HG03432 (cell line): ENCODE results near the gene CSTA.

ENCODE experiments used
- ATAC-seq: cut with Tn5 transposase; IDR thresholded peaks from one replicate; pipeline ENCODE4 v1.9.1; 2021; ENCODE audit warnings: mild to moderate bottlenecking, moderate library complexity; ENCODE audit not compliant: unreplicated experiment

The CSTA gene, protein sequence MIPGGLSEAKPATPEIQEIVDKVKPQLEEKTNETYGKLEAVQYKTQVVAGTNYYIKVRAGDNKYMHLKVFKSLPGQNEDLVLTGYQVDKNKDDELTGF

DNA sequence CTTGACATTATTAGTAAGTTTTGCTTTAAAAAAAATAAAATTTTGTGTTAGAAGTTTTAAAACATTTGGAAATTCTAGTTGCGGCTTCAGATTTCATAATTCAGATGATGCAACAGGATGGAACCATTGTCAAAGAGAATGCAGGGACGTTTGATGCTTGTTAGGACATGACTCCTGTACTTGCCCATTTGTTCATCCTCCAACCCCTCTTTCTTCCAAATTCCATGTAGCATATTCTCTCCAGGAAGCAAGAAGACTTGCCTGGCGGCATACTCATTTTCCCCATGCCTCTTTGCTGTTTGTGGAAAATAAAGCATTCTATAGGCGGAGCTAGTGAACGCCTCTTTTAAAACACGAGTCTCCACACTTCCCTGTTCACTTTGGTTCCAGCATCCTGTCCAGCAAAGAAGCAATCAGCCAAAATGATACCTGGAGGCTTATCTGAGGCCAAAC is at the start of gene CSTA:
CSTA (plus strand) TSS at position 378 of the 453 bp plus-strand sequence; CDS start at position 423, 45 bp downstream.
- ATAC-seq: no peak

DNA sequence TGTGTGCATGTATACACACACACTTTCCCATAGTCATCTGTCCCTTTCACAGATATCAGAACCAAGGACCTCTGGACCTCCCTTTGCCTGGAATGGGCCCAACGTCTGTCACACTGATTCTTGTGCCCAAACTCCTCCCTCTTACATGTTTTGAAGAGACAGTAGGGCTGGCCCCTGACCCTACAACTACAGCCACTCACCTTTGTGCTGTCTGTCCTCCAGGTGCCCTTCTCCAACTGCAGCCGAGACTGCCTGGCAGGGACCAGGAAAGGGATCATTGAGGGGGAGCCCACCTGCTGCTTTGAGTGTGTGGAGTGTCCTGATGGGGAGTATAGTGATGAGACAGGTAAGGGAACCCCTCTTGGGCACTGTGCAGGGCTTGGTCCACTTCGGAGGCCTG is 43.2 kb upstream of the CSTA start:
- no peak for ATAC-seq

DNA sequence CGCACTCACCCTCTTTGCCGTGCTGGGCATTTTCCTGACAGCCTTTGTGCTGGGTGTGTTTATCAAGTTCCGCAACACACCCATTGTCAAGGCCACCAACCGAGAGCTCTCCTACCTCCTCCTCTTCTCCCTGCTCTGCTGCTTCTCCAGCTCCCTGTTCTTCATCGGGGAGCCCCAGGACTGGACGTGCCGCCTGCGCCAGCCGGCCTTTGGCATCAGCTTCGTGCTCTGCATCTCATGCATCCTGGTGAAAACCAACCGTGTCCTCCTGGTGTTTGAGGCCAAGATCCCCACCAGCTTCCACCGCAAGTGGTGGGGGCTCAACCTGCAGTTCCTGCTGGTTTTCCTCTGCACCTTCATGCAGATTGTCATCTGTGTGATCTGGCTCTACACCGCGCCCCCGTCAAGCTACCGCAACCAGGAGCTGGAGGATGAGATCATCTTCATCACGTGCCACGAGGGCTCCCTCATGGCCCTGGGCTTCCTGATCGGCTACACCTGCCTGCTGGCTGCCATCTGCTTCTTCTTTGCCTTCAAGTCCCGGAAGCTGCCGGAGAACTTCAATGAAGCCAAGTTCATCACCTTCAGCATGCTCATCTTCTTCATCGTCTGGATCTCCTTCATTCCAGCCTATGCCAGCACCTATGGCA is 41.1 kb upstream of the CSTA start:
- ATAC-seq: no peak

DNA sequence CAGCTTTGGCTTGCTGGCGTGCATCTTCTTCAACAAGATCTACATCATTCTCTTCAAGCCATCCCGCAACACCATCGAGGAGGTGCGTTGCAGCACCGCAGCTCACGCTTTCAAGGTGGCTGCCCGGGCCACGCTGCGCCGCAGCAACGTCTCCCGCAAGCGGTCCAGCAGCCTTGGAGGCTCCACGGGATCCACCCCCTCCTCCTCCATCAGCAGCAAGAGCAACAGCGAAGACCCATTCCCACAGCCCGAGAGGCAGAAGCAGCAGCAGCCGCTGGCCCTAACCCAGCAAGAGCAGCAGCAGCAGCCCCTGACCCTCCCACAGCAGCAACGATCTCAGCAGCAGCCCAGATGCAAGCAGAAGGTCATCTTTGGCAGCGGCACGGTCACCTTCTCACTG is 40.6 kb upstream of the CSTA start:
- ATAC-seq: no peak

DNA sequence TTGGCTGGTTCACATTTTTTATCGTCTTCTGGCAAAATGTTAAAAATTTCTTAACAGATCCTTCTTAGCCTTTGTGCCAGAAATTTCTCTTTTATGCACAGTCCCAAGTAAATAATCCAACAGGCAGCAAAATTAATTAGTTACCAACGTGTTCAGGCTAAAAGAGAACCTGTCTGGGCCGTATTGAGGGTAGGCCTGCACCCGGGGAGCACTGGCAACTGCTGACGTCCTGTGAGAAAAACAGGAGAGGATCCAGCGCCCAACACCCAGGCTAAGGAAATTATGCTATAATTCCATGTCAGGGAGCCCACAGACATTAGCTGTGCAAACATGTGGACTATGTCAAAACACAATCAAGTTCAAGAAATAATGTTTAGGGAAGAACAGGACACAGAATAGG is 30.7 kb upstream of the CSTA start:
- ATAC-seq: no peak

DNA sequence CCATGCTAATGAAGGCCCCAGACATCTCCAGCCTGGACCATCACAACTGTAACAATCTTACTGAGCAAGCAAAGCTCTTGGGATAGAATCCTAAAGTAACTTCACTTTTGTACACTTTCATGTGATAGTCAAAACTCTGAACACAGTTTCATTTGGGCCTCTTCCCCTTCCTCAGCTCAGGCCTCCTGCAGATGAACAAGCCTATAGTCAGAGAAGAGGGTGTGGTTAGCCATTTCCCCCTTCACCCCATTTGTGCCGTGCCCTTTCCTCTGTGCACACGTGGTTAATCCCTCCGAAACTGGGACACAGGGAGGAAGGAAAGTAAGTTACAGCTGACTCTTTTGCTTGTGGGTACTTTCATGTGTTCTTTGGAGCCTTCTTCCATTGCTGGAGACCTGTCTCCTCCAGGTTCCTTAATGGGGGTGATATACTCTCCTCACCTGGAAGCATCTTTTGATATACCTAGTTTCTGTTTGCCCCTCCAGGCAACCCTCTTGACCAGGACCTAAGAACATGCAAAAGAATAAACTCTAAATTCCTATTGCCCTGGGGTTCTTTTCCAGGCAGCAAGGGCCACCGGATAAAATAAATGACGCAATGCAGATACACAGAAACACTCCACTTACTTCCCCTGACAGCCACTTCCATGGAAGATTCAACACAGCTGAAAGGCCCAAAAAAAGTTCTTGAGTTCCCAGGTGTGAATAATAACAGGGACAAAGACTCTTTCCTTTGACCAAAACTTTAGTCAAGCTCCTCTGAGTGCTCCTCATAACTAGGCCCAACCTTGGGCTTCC is 29.6 kb upstream of the CSTA start:
- no peak for ATAC-seq

DNA sequence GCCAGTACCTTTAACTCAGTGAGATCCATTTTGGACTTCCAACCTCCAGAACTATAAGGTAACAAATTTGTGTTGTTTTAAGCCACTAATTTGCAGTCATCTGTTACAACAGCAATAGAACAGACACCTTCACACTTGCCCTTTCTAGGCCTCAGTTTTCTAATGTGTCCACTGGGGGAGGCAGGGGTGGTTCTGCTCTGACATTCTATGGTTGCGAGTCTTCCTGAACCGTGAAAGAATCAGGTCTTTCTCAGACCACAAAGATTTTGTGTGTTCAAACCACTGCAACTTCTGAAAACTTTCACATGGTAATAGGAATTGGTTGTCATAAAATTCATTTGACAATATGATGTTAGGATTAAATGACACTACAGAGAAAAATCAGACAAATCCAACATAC is 26.8 kb upstream of the CSTA start:
- ATAC-seq: peak; percentile 73

DNA sequence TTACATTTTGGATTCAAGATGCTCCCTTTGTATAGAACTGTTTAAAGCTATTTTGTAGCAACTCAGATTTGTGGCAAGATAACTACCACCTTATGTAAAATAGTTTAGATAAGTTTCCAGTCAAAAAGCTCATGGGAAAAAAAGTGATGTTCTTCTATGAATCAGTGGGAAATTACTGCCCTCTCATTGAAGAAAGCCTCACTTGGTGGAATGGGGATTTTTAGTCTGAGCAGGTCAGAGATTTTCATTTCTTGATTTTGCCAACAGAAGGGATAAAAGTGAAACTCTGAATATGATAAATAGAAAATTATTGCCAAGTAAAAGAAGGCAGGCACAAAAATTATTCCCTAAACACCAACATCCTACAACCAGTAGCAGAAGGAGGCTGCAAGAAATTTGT is 25.8 kb upstream of the CSTA start:
- no peak for ATAC-seq

DNA sequence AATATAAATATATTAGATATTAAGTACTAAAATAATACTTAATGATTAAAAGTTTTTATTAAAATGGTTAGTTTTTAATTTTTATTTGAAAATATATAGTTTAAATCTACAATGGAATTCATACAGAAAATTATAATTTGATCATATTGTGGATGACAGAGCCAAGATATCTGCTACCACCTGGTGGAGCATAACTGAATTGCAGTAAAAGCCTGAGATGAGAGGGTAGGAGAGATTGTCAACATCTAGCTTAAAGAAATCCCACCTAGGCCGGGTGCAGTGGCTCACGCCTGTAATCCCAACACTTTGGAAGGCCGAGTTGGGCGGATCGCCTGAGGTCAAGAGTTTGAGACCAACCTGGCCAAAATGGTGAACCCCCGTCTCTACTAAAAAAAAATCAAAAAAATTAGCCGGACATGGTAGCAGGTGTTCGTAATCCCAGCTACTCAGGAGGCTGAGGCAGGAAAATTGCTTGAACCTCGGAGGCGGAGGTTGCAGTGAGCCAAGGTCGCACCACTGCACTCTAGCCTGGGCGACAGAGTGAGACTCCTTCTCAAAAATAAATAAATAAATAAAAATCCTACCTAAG is 25.1 kb upstream of the CSTA start:
- ATAC-seq: no peak

DNA sequence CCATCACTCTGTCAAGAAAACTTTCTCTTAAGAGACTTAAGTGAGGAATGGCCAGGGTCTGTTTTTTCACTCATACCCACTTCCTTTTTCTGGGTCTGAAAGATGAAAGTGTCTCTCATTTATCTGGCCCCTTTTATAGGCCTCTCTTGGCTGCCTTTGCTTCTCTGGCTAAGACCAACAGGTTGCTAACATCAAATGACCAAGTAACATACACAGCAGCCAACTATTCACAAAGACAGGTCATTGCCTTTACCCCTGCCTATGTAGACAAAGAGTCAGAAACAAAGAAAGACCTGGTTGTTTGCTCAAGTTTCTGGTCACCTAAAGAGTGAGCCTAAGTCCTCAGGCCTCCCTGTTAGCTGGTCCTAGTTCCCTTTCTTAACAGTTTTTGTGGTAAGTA is 24.0 kb upstream of the CSTA start:
- ATAC-seq: peak; percentile 54

DNA sequence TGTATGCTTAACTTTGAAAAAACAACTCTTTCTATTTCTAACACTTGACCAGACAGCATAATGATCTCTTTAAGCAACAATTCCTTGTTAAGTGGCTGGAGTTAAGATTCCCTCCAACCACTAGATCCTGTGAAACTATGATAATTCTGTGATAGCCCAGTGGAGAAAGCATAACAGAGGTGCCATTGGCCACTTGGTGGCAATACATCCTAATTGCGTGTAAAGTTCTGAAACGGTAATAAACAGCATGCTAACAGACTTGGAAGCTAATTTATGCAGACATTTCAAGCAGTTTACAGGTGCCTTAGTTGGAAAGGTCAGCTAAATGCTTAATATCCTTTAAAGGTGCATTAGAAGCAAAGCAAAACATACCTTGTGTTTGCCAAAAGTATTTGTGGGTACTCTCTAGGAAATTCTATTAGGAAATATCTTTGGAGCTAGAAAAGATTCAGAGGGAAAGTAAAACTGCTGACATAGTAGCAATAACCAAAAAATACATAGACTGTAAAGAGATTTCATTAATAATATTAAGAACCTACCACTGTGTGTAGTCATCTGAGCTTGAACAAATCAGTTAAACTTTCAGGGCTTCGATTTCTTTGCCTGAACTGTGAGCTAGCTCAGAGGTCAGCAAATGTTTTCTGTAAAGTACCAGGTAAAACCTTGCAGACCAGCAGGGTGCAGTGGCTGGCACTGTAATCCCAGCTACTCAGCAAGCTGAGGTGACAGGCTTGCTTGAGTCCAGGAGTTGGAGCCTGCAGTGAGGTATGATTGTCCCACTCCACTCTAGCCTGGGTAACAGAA is 19.0 kb upstream of the CSTA start:
- ATAC-seq: peak; percentile 54

DNA sequence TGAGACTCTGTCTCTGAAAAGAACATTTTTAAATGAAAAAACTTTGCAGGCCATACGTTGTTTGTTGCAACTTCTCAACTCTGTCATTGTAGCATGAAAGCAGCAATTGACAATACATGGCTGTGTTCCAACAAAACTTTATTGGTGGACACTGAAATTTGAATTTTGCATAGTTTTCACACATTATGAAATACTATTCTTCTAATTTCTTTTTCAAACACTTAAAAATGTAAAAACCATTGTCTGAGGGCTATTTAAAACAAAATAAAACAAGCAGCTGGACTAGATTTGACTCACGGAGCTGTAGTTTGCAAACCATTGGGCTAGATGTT is 18.5 kb upstream of the CSTA start:
- no peak for ATAC-seq

DNA sequence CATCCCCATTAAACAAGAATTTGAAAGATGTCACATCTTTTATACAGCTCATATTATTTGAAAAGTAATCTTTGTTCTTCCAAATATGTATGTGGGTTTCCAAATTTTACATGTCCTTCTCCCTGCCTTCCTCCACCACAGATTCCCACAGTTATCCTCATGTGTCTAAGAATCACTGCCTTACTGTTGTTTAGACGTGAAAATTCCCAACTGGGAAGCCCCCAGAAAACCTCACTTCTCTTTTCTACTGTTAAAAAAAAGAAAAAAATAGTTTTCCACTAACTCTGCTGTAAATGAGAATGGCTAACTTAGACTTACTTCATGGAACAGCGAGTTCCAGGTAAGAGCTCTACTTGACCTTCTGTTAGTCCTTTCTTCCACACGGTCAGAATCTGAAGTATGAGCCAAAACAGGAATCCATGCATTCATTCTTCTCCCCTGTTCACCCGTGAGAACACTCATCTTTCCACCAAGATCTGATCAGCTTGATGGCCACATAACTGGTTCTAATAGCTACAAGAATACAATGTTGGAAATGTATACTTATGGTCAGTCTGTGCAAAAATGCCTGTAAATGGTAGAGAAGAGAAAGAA is 17.9 kb upstream of the CSTA start:
- no peak for ATAC-seq

DNA sequence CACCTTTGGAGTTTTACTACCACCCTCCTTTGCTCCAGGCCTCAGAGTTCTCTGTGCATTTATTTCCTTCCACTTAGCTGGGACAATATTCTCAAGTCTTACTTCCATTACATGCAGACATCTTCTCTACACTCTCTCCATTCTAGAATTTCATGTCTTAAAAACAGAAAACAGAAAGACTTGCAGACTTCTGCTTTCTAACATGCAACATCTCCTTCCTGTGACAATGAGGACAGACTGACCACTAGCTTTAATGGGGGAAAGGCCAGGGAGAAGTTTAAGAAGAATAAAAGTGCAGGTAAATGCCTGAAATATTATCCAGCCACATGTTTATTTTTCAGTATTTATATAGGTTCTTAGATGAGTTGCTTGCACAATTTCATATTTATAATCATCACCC is 17.1 kb upstream of the CSTA start:
- ATAC-seq: no peak

DNA sequence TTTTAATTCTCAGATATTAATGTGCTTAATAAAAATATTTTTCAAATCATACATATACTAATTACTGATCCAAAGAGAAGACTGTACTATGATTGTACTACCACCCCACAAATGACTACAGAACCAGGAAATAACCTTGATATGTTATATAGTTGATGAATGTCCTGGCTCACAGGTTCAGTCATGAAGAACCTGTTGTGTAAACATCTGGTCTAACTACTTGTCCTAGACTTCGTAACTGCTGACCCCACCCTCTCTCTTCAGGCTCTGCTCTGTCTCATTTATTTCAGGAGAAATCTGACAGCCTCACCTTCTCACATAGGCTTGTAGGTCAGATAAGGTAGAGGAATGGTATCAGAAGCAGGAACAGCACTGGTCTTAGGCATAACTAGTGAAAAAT is 14.7 kb upstream of the CSTA start:
- no peak for ATAC-seq

DNA sequence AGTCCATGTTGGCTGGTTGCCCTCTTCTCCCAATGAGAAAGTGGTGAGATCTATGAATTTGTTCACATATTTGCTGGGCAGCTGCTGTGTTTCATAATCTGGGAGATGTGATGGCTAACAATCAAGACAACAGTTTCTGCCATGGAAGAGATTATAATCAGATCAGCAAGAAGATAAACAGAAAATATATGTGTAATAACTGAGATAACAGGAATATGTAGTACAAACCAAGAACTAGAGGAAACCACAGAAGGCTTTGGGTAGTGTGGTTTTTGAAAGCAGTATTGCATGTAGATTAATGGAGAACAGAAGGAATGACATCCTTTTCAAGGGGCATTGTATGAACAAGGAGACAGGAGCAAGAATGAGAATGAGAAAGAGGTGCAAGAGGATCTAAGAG is 12.2 kb upstream of the CSTA start:
- ATAC-seq: no peak

DNA sequence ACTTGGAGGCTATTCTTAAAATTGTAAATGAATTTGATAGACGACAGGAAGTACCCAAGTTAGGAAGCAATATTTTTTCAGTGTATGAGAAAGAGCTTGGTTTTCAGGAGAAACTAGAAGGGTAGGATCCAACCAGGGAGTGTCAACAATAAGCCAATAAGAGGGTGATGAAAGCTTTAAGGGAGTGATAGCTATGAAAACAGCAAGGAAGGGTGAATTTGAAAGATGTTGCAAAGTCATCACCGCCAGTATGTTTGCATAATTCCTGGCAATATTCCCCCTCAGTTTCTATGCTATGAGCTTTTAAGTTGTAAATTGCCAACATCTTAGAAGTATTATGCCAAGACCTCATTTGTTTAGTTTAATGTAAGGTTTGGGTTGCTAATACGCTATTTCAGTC is 11.8 kb upstream of the CSTA start:
- ATAC-seq: no peak

DNA sequence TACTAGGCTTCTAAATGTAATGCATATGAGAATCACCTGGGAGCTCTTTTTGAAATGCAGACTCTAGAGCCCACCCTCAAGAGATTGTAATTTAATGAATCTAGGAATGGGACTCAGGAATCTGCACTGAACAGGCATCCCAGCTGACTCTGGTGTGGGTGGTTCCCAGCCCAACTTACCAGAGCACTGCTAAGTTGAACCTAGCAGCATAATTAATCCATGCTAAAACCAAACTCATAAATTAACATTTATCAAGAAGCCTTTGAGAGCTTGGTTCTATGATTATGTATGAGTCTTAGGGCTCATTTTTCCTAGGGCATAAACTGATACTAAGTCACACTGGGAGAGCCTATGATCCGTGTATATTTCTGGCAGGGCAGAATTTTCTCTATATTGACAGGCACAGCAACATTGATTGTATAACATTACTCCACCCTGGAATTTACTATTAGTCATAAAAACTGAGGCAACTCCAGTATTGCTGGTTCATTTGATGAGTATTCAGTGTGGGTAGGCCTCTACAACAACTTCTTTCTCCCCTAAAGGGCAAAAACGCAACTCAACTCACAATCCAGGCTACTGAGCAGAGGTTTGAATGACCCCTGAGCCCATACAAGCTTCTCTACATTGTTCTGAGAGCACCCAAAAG is 10.7 kb upstream of the CSTA start:
- ATAC-seq: no peak

DNA sequence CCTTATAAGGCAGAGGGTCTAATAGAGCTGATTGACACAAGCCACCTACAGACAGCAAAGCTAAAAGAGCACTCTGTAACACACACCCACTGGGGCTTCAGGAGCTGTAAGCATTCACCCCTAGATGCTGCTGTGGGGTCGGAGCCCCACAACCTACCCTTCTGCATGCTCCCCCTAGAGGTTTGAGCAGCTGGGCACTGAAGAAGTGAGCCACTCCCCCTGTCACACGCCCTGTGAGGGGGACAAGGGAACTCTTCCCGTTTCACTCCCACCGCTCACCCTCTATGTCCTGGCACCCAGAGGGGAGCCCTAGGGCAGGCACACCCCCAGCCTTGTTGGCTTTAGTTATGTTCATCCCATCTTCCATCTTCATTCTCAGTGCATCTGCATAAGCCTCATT is 9.4 kb upstream of the CSTA start:
- ATAC-seq: no peak

DNA sequence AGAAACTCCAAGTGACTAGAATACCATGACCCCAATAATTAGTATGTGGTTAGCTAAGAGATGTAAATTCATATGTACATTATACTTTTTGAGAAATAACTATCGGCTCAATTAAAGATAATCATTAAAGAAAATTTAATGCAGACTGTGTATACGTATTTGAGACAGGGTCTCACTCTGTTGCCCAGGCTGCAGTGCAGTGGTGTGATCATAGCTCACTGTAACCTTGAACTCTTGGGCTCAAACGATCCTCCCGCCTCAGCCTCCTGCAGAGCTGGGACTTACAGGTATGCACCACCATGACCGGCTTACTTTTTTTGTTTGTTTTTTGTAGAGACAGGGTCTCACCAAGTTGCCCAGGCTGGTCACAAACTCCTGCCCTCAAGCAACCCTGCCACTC is 8.7 kb upstream of the CSTA start:
- no peak for ATAC-seq
